Peyer's patch (tissue), 4 donors: ENCODE measurements around the gene KLF13. TPM values are rescaled to one million over a fixed set of nuclear protein-coding genes. Genes with fewer than 3 reads are reported as not detected.

Experiments used
- DNase-seq, 3 donors: peaks; one replicate each; pipeline ENCODE4 v3.0.0-alpha.2; 2017 to 2019
- H3K27ac ChIP-seq, 4 donors: fragments of 200-600 bp; sonication (generic); one replicate each; pipeline ENCODE4 v1.5.1; 2016 to 2019
- H3K27me3 ChIP-seq, 2 donors: fragments of 200-600 bp; sonication (generic); one replicate each; pipeline ENCODE4 v1.5.1; 2019
- H3K36me3 ChIP-seq, 3 donors: fragments of 200-600 bp; sonication (generic); one replicate each; pipeline ENCODE4 v1.5.1; 2016 to 2019
- H3K4me1 ChIP-seq, 4 donors: fragments of 200-600 bp; sonication (generic); one replicate each; pipeline ENCODE4 v1.5.1; 2016 to 2019
- H3K4me3 ChIP-seq, 4 donors: fragments of 200-600 bp; sonication (generic); 1 replicate in 3 of 4; 2 replicates in 1 of 4; pipeline ENCODE4 v1.5.1; 2016 to 2019; ENCODE audit warnings: mild to moderate bottlenecking in 1 of 4
- H3K9me3 ChIP-seq, 4 donors: fragments of 200-600 bp; sonication (generic); one replicate each; pipeline ENCODE4 v1.5.1; 2016 to 2019; ENCODE audit warnings: mild to moderate bottlenecking in 1 of 4
- POLR2A ChIP-seq, 2 donors: fragments of 450-650 bp; IDR thresholded peaks; one replicate each; pipeline ENCODE4 v1.5.1; 2017; ENCODE audit warnings: antibody characterized with exemption in 2 of 2, mild to moderate bottlenecking in 2 of 2, moderate library complexity in 2 of 2
- total RNA-seq, 4 donors: library from RNA; depleted of rRNA; stranded (reverse); fragments of >200 nt; gene quantifications; one replicate each; pipeline ENCODE4 v1.1.0, GENCODE V29; 2016
- TF ChIP-seq, protein P1 (sequence below), 6 experiments: fragments of 450-650 bp in 4 of 6; fragments of 200-600 bp in 2 of 6; sonication (generic) in 1 of 6; IDR thresholded peaks; one replicate each; pipeline ENCODE4 v1.5.1; 2017 to 2019; ENCODE audit warnings: antibody characterized with exemption in 6 of 6, mild to moderate bottlenecking in 3 of 6, moderate library complexity in 1 of 6

Gene KLF13
- total RNA-seq, 4 donors from 2014 or later, result 51.2 to 80.4 (median 75.6) TPM

- Histone ChIP-seq H3K9me3 (peaks cover 0 to 5% (median 0%) of the 10 kb centered on the region in 4 donors), H3K27me3 (no peaks in the 10 kb centered on the region), H3K4me3 (no peak overlapping the region), H3K27ac (no peak overlapping the region), H3K4me1 (no peaks in the 10 kb centered on the region), H3K36me3 (no peaks in the 10 kb centered on the region)
- DNase-seq, result no peak
- TF ChIP-seq, protein P1, sequence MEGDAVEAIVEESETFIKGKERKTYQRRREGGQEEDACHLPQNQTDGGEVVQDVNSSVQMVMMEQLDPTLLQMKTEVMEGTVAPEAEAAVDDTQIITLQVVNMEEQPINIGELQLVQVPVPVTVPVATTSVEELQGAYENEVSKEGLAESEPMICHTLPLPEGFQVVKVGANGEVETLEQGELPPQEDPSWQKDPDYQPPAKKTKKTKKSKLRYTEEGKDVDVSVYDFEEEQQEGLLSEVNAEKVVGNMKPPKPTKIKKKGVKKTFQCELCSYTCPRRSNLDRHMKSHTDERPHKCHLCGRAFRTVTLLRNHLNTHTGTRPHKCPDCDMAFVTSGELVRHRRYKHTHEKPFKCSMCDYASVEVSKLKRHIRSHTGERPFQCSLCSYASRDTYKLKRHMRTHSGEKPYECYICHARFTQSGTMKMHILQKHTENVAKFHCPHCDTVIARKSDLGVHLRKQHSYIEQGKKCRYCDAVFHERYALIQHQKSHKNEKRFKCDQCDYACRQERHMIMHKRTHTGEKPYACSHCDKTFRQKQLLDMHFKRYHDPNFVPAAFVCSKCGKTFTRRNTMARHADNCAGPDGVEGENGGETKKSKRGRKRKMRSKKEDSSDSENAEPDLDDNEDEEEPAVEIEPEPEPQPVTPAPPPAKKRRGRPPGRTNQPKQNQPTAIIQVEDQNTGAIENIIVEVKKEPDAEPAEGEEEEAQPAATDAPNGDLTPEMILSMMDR (IDR thresholded peaks at IDR 0.05), result no peak
- TF ChIP-seq POLR2A (IDR thresholded peaks at IDR 0.05), result no peak
Measured at GRCh38 chr15:31317017-31317416, 9.6 kb upstream of the KLF13 start.

DNA sequence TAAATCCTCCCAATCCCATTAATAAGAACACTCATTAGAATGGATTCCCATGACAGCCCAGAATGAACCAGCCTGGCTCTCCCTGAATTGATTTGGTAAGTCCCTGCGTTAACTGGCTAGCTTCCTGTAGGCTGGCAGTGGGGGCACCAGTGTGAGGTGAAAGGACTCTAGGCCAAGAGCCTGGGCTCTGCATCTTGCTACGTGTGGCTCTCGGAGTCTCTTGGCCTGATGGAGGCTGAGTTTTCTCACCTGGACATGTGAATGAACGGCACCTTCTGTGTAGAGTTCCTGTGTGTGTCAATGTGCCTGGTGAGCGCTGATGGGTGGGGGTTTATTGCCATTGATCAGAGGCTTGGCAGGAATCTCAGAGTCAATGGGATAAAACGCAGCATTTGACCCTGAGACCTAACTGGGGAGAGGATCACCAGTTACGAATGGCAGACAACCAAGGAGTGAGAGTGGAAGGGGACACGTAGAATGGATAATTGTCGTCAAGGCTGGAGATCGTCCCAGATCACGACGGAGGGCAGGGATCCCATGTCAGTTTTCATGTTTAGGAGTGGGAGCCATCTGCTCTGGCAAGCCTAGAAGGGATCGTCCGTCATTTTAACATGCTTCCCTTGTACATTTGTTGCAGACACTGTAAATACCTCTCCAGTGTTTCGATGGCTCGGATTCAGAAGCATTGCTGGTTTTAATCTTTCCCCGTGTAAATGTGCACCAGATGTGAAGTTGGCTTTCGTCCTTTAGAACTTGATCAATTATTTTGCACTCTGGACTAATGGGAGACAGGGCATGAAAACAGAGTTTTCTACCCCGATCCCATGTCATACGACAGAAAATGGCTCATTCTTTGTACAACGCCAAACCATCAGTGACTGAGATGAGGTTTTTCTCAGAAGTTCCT, 9.0 kb upstream of the KLF13 start:
- no peaks in the 10 kb centered on the region for H3K27me3 ChIP-seq
- H3K4me1 ChIP-seq, result no peaks in the 10 kb centered on the region
- TF ChIP-seq, protein P1 (IDR thresholded peaks at IDR 0.05), result no peak
- TF ChIP-seq POLR2A (IDR thresholded peaks at IDR 0.05), result no peak
- DNase-seq, result peak in 1 of 3 donors; percentile 13
- no peaks in the 10 kb centered on the region for H3K36me3 ChIP-seq
- H3K27ac ChIP-seq, result no peak overlapping the region
- no peak overlapping the region for H3K4me3 ChIP-seq
- peaks cover 0 to 5% (median 0%) of the 10 kb centered on the region in 4 donors for H3K9me3 ChIP-seq

DNA sequence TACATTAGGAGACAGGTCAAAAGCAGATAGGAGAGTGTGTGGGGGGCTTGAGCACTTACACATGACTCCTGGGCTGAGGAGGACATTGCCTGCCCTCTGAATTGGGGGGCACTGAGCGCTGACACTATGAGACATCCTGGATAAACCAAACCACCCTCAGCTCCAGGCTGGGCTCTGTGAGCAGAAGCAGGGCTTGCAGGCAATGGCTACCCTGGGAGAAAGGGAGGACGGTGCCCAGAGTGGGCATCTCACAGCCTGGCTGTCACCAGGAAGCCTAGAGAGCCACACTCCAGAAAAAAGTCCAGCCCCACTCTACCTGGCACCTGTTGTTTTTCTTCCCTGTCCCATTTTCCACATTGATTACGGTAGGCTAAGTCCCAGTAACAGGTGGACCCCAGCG, 8.2 kb upstream of the KLF13 start:
- no peak overlapping the region for H3K27ac ChIP-seq
- H3K36me3 ChIP-seq, result no peaks in the 10 kb centered on the region
- DNase-seq, result peak in 1 of 3 donors; percentile 9
- no peaks in the 10 kb centered on the region for H3K27me3 ChIP-seq
- no peak overlapping the region for H3K4me3 ChIP-seq
- no peaks in the 10 kb centered on the region for H3K4me1 ChIP-seq
- TF ChIP-seq, protein P1 (IDR thresholded peaks at IDR 0.05), result no peak
- no peak for TF ChIP-seq POLR2A (IDR thresholded peaks at IDR 0.05)
- H3K9me3 ChIP-seq, result peaks cover 0 to 4% (median 0%) of the 10 kb centered on the region in 4 donors

DNA sequence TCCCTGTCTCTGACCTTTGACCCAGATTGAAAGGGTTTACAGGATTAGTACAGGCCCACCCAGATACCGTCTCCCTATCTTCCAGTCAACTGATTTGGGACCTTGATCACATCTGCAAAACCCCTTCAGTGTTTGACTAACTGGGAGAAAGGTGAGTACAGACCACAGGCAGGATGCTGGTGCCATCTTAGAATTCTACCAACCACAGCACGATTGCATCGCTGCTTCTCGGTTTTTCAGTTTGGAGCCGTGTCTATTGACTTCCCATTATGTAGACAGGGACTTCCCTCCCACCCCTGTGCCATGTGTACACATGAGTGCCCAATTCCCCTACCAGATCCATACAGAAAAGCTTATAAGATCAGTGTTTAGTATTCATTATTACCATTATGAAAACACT, 6.6 kb upstream of the KLF13 start:
- H3K4me1 ChIP-seq, result peaks cover 0 to 4% (median 2%) of the 10 kb centered on the region in 4 donors
- H3K4me3 ChIP-seq, result no peak overlapping the region
- TF ChIP-seq POLR2A (IDR thresholded peaks at IDR 0.05), result no peak
- TF ChIP-seq, protein P1 (IDR thresholded peaks at IDR 0.05), result no peak
- DNase-seq, result no peak
- no peaks in the 10 kb centered on the region for H3K27me3 ChIP-seq
- H3K9me3 ChIP-seq, result no peaks in the 10 kb centered on the region
- H3K27ac ChIP-seq, result no peak overlapping the region
- no peaks in the 10 kb centered on the region for H3K36me3 ChIP-seq

- peaks cover 0 to 6% (median 2%) of the 10 kb centered on the region in 4 donors for H3K4me1 ChIP-seq
- no peaks in the 10 kb centered on the region for H3K9me3 ChIP-seq
Measured at GRCh38 chr15:31321418-31321817, 5.2 kb upstream of the KLF13 start.

More at GRCh38 chr15:31321418-31321817, 5.2 kb upstream of the KLF13 start:
- TF ChIP-seq POLR2A (IDR thresholded peaks at IDR 0.05), result no peak
- TF ChIP-seq, protein P1 (IDR thresholded peaks at IDR 0.05), result no peak
- H3K4me3 ChIP-seq, result no peak overlapping the region
- no peaks in the 10 kb centered on the region for H3K36me3 ChIP-seq
- DNase-seq, result no peak
- no peaks in the 10 kb centered on the region for H3K27me3 ChIP-seq
- H3K27ac ChIP-seq, result no peak overlapping the region
